Liver (tissue), 3 donors: Measurements from ENCODE around the gene NUDT8.

ENCODE experiments used
- ATF3 ChIP-seq: IDR thresholded peaks from 2 replicates; pipeline ENCODE4 v1.6.1; 2016; ENCODE audit warnings: antibody characterized with exemption
- RAD21 ChIP-seq, 2 donors: IDR thresholded peaks; 2 replicates each; pipeline ENCODE4 v1.6.1; 2016; ENCODE audit warnings: antibody characterized with exemption in 2 of 2, mild to moderate bottlenecking in 2 of 2
- REST ChIP-seq: IDR thresholded peaks from 2 replicates; pipeline ENCODE4 v1.6.1; 2016; ENCODE audit warnings: antibody characterized with exemption, mild to moderate bottlenecking
- TF ChIP-seq, protein P1 (sequence below): fragments of 150-350 bp; IDR thresholded peaks from 2 replicates; pipeline ENCODE4 v1.5.1; 2017; ENCODE audit warnings: improper control_type of control experiment, low read depth, low read length; ENCODE audit not compliant: missing input control
- donor health status: healthy.
- donor health status: healthy.

- TF ChIP-seq, protein P1, sequence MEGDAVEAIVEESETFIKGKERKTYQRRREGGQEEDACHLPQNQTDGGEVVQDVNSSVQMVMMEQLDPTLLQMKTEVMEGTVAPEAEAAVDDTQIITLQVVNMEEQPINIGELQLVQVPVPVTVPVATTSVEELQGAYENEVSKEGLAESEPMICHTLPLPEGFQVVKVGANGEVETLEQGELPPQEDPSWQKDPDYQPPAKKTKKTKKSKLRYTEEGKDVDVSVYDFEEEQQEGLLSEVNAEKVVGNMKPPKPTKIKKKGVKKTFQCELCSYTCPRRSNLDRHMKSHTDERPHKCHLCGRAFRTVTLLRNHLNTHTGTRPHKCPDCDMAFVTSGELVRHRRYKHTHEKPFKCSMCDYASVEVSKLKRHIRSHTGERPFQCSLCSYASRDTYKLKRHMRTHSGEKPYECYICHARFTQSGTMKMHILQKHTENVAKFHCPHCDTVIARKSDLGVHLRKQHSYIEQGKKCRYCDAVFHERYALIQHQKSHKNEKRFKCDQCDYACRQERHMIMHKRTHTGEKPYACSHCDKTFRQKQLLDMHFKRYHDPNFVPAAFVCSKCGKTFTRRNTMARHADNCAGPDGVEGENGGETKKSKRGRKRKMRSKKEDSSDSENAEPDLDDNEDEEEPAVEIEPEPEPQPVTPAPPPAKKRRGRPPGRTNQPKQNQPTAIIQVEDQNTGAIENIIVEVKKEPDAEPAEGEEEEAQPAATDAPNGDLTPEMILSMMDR, result no peak
- TF ChIP-seq REST, result no peak
- no peak for TF ChIP-seq ATF3
- TF ChIP-seq RAD21 (IDR thresholded peaks at IDR 0.05), result no peak
These were observed 43.6 kb upstream of the NUDT8 start for GRCh38 chr11:67673358-67673757.
